Endothelial cell of umbilical vein (primary cell): ENCODE data around the gene CYP2E1. TPM values are rescaled to one million over a fixed set of nuclear protein-coding genes. Genes with fewer than 3 reads are reported as not detected.
"Not testable (repeated sequence)": the region's sequence is repeated elsewhere in the genome, so short reads cannot be mapped to it uniquely, and the experiment has no call there.

Experiments used
- BruUV-seq: library from RNA; stranded (reverse); fragments of 400-500 nt; replicated peaks from 2 replicates; lab custom pipeline; 2021; lab: Mats Ljungman, UMichigan
- CTCF ChIA-PET: fragments of 300-600, 350-600 bp; sonication (Branson Sonifier 250); formaldehyde crosslinking; loops from one replicate; lab custom pipeline; 2021; ENCODE audit warnings: antibody characterized with exemption, inconsistent platforms; lab: Charles Lee
- POLR2A ChIA-PET: fragments of 300-600, 350-600 bp; sonication (Branson Sonifier 250); formaldehyde crosslinking; loops from one replicate; lab custom pipeline; 2021; ENCODE audit warnings: antibody characterized with exemption, inconsistent platforms; lab: Charles Lee
- DNase-seq: peaks from one replicate; pipeline ENCODE4 v3.0.0-alpha.2; 2011; ENCODE audit warnings: low read depth, low spot score
- FAIRE-seq: peaks from 2 replicates; lab custom pipeline; 2011; peaks lifted over from hg19 to GRCh38; lab: Jason Lieb, UNC
- H2AFZ ChIP-seq: 2 replicates; pipeline ENCODE4 v1.6.0; 2012; ENCODE audit warnings: low read depth, low read length, control low read depth, inconsistent platforms
- H3K27ac ChIP-seq: 2 replicates; pipeline ENCODE4 v1.5.1; 2011; ENCODE audit warnings: low read depth, mild to moderate bottlenecking, control low read depth, low read length, moderate library complexity; ENCODE audit not compliant: insufficient read depth
- H3K27me3 ChIP-seq, 2 experiments: 2 replicates each; pipeline versions ENCODE4 v1.6.0 to v1.6.1; 2011; ENCODE audit warnings: low read length in 2 of 2, mixed read lengths in 1 of 2; ENCODE audit not compliant: control insufficient read depth in 2 of 2, insufficient read depth in 2 of 2
- H3K36me3 ChIP-seq, 2 experiments: 2 replicates in 1 of 2; 3 replicates in 1 of 2; pipeline ENCODE4 v1.5.1; 2011; ENCODE audit warnings: low read length in 2 of 2, mild to moderate bottlenecking in 1 of 2, moderate library complexity in 1 of 2; ENCODE audit not compliant: control insufficient read depth in 2 of 2, insufficient read depth in 2 of 2; ENCODE audit errors: extremely low read depth in 1 of 2
- H3K4me1 ChIP-seq: 3 replicates; pipeline ENCODE4 v1.5.1; 2011; ENCODE audit warnings: mild to moderate bottlenecking, low read length; ENCODE audit not compliant: control insufficient read depth, insufficient read depth; ENCODE audit errors: extremely low read depth
- H3K4me2 ChIP-seq: 2 replicates; pipeline ENCODE4 v1.6.1; 2011; ENCODE audit warnings: low read length, control low read depth, mixed read lengths; ENCODE audit not compliant: insufficient read depth
- H3K4me3 ChIP-seq, 3 experiments: fragments of 200-600 bp in 1 of 3; sonication (generic), shearing (Covaris generic) in 1 of 3; replicated peaks in 1 of 3; 2 replicates each; pipeline ENCODE4 v1.5.1; 2011 to 2016; ENCODE audit warnings: control low read depth in 3 of 3, low read length in 3 of 3, mild to moderate bottlenecking in 2 of 3, inconsistent platforms in 1 of 3, low read depth in 1 of 3, moderate library complexity in 1 of 3; ENCODE audit not compliant: insufficient read depth in 1 of 3
- H3K79me2 ChIP-seq: 2 replicates; pipeline ENCODE4 v1.6.0; 2012; ENCODE audit warnings: low read length, inconsistent platforms; ENCODE audit not compliant: control insufficient read depth, insufficient read depth
- H3K9ac ChIP-seq: replicated peaks from 2 replicates; pipeline ENCODE3; 2011; ENCODE audit warnings: low read length, control low read depth; ENCODE audit not compliant: insufficient read depth; ENCODE audit errors: extremely low read depth
- H3K9me1 ChIP-seq: replicated peaks from 3 replicates; pipeline ENCODE4 v1.6.0; 2011; ENCODE audit warnings: mild to moderate bottlenecking, low read length; ENCODE audit not compliant: control insufficient read depth, insufficient read depth; ENCODE audit errors: extremely low read depth
- H3K9me3 ChIP-seq: replicated peaks from 2 replicates; pipeline ENCODE4 v1.5.1; 2012; ENCODE audit warnings: low read length, inconsistent platforms; ENCODE audit not compliant: control insufficient read depth, insufficient read depth
- H4K20me1 ChIP-seq: replicated peaks from 2 replicates; pipeline ENCODE3; 2011; ENCODE audit warnings: mild to moderate bottlenecking, low read length; ENCODE audit not compliant: control insufficient read depth, insufficient read depth; ENCODE audit errors: extremely low read depth
- EZH2 ChIP-seq: IDR thresholded peaks from 2 replicates; pipeline ENCODE4 v1.6.1; 2012; ENCODE audit warnings: borderline replicate concordance, low read depth, mild to moderate bottlenecking, moderate library complexity, low read length, inconsistent platforms; ENCODE audit not compliant: severe bottlenecking
- FOS ChIP-seq: IDR thresholded peaks from 2 replicates; pipeline ENCODE4 v1.6.1; 2011; ENCODE audit warnings: mild to moderate bottlenecking, low read length, moderate library complexity, borderline replicate concordance; ENCODE audit not compliant: insufficient read depth
- GATA2 ChIP-seq: IDR thresholded peaks from 2 replicates; pipeline ENCODE4 v1.7.0; 2011; ENCODE audit warnings: low read depth, mild to moderate bottlenecking, moderate library complexity, mixed read lengths, low read length; ENCODE audit not compliant: insufficient read length, insufficient read depth
- JUN ChIP-seq: IDR thresholded peaks from 2 replicates; pipeline ENCODE4 v1.6.1; 2011; ENCODE audit warnings: borderline replicate concordance, low read depth; ENCODE audit not compliant: insufficient read length, insufficient read depth
- MAX ChIP-seq: IDR thresholded peaks from 2 replicates; pipeline ENCODE4 v1.6.1; 2011; ENCODE audit not compliant: insufficient read depth, insufficient read length
- MYC ChIP-seq: IDR thresholded peaks from one replicate; pipeline ENCODE4 v1.6.1; 2011; ENCODE audit warnings: mild to moderate bottlenecking, low read depth, low read length
- POLR2A ChIP-seq: IDR thresholded peaks from 2 replicates; pipeline ENCODE4 v1.6.1; 2012; ENCODE audit warnings: low read depth, mild to moderate bottlenecking, control low read depth, low read length
- POLR2AphosphoS5 ChIP-seq: IDR thresholded peaks from 2 replicates; pipeline ENCODE4 v1.6.1; 2012; ENCODE audit warnings: low read depth, mild to moderate bottlenecking, control low read depth, low read length, moderate library complexity; ENCODE audit not compliant: insufficient read depth
- dilution Hi-C: fragments of 300-500 bp; cut with MboI; formaldehyde crosslinking; loops from one replicate; pipeline ENCODE4 v1.15.0; 2019; ENCODE audit warnings: low sequenced_read_pairs; ENCODE audit not compliant: extremely low pct_ligation_motif_present
- intact Hi-C: fragments of 100-400 bp; cut with micrococcal nuclease; formaldehyde crosslinking; loops from one replicate; pipeline ENCODE4 v1.10.0; 2022
- polyA plus RNA-seq, 4 experiments: library from polyadenylated mRNA; depleted of rRNA in 3 of 4; stranded (reverse) in 3 of 4; unstranded in 1 of 4; fragments of >200 nt; gene quantifications; 2 replicates each; pipeline versions ENCODE4 v1.2.1 to v1.2.3, GENCODE V29; 2011 to 2012; ENCODE audit warnings: missing spikeins in 1 of 4
- total RNA-seq: library from RNA; stranded (reverse); gene quantifications from 2 replicates; pipeline ENCODE4 v1.2.3, GENCODE V29; 2021
- TF ChIP-seq, protein P1 (sequence below), 2 donors: IDR thresholded peaks; 1 replicate in 1 of 2; 2 replicates in 1 of 2; pipeline ENCODE4 v1.5.1; 2011; ENCODE audit warnings: low read length in 2 of 2, mild to moderate bottlenecking in 2 of 2, moderate library complexity in 2 of 2, control low read depth in 1 of 2, inconsistent platforms in 1 of 2, low read depth in 1 of 2; ENCODE audit not compliant: insufficient read depth in 1 of 2; ENCODE audit errors: extremely low read depth in 1 of 2

The CYP2E1 gene
- total and polyA plus RNA-seq, 2 donors (not counting 3 experiments of a cell fraction or from before 2014, with no cell fraction given): 0.08 TPM; not detected in 1

DNA sequence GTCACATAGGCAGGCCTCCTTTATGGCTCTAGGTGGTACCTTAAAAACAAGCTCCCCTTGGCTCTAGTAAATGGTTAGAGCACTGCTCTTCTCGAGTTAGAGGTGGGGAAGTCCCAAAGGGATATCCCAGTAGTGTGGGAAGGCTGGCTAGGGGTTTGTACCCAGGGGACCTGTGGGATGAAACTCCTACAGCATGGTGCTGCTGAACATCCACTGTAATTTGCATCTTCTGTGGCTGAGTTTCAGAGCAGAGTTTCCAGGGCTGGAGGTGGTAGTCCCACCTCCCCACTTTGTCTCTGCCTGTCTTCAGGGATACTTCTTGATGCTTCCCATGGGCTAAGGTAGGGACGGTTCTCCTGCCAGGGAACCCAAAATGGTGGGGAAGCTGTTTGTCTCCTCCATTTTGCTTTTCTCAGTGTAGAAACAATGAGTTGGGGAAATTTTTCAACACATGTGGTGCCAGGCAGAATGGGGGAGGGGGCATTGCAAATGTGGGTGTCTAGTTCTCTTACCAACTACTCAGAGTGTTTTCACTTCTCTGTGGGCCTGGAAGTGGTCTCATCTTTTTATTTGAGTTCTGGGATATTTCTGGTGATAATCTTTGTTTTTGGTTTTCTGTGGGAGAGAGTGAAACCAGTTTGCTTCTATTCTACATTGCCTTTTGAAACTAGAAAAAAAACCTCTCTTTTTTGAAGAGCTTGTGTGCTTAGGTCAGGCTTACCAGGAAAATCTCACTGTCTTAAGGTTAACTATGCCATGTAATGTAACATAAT is 37.2 kb upstream of the CYP2E1 start:
- TF ChIP-seq, protein P1, sequence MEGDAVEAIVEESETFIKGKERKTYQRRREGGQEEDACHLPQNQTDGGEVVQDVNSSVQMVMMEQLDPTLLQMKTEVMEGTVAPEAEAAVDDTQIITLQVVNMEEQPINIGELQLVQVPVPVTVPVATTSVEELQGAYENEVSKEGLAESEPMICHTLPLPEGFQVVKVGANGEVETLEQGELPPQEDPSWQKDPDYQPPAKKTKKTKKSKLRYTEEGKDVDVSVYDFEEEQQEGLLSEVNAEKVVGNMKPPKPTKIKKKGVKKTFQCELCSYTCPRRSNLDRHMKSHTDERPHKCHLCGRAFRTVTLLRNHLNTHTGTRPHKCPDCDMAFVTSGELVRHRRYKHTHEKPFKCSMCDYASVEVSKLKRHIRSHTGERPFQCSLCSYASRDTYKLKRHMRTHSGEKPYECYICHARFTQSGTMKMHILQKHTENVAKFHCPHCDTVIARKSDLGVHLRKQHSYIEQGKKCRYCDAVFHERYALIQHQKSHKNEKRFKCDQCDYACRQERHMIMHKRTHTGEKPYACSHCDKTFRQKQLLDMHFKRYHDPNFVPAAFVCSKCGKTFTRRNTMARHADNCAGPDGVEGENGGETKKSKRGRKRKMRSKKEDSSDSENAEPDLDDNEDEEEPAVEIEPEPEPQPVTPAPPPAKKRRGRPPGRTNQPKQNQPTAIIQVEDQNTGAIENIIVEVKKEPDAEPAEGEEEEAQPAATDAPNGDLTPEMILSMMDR (IDR thresholded peaks at IDR 0.05; ENCODE audit: extremely low read depth in 1 of 2, insufficient read depth in 1 of 2, low read depth in 1 of 2, low read length in 2 of 2): no peak
- TF ChIP-seq MYC (no peak), POLR2A (no peak), FOS (no peak), MAX (no peak), EZH2 (no peak), JUN (no peak), POLR2AphosphoS5 (no peak), GATA2 (no peak)
- Histone ChIP-seq H3K9me3 (no peaks in the 10 kb centered on the region), H3K27me3 (no peaks in the 10 kb centered on the region), H3K9me1 (no peaks in the 10 kb centered on the region), H3K79me2 (no peaks in the 10 kb centered on the region), H3K4me1 (no peaks in the 10 kb centered on the region), H3K9ac (no peak overlapping the region), H3K27ac (no peak overlapping the region), H2AFZ (no peak overlapping the region), H3K36me3 (no peaks in the 10 kb centered on the region), H3K4me2 (no peak overlapping the region), H4K20me1 (no peaks in the 10 kb centered on the region), H3K4me3 (no peak overlapping the region)
- ChIA-PET CTCF (interaction anchor here (2.4 kb wide), 1 partner anchor 52 kb away, joined by 8 read pairs; no protein-coding TSS in a partner anchor), POLR2A (no interaction called here)
- BruUV-seq: no TSS peak
- intact Hi-C loops: no loop called here
- dilution Hi-C loops: no loop called here
- FAIRE-seq (no peak), DNase-seq (no peak)

DNA sequence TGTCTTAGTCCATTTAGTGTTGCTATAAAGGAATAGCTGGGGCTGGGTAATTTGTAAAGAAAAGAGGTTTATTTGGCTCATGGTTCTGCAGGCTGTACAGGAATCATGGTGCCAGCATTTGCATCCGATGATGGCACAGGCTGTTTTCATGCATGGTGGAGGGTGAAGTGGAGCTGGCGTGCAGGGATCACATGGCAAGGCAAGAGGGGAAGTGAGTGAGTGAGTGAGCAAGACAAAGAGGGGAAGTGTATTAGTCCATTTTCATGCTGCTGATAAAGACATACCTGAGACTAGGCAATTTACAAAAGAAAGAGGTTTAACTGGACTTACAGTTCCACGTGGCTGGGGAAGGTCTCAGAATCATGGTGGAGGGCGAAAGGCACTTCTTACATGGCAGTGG is 33.6 kb upstream of the CYP2E1 start:
- H3K27ac ChIP-seq, H3K4me1 ChIP-seq, H2AFZ ChIP-seq, FAIRE-seq, BruUV-seq, H4K20me1 ChIP-seq, POLR2A ChIA-PET, H3K27me3 ChIP-seq, H3K9me3 ChIP-seq, H3K4me2 ChIP-seq, H3K9me1 ChIP-seq, H3K4me3 ChIP-seq, DNase-seq, intact Hi-C loops, dilution Hi-C loops, H3K36me3 ChIP-seq, CTCF ChIA-PET, H3K79me2 ChIP-seq, H3K9ac ChIP-seq: not testable (repeated sequence)
